Testis (tissue), 5 donors: ENCODE measurements around the gene CFAP69. TPM values are rescaled to one million over a fixed set of nuclear protein-coding genes. Genes with fewer than 3 reads are reported as not detected.

Source experiments
- DNase-seq: peaks from one replicate; pipeline ENCODE4 v3.0.0-alpha.2; 2019
- H3K27ac ChIP-seq, 2 donors: fragments of 200-600 bp; sonication (generic); one replicate each; pipeline ENCODE4 v1.5.1; 2019
- H3K27me3 ChIP-seq: fragments of 200-600 bp; sonication (generic); one replicate; pipeline ENCODE4 v1.5.1; 2019
- H3K36me3 ChIP-seq: fragments of 200-600 bp; sonication (generic); one replicate; pipeline ENCODE4 v1.5.1; 2017; ENCODE audit warnings: low read depth; ENCODE audit errors: missing control alignments
- H3K4me1 ChIP-seq: fragments of 200-600 bp; sonication (generic); one replicate; pipeline ENCODE4 v1.5.1; 2019
- H3K4me3 ChIP-seq, 2 donors: fragments of 200-600 bp; sonication (generic); one replicate each; pipeline ENCODE4 v1.5.1; 2017 to 2019
- H3K9me3 ChIP-seq: fragments of 200-600 bp; sonication (generic); one replicate; pipeline ENCODE4 v1.5.1; 2017
- CTCF ChIP-seq, 3 experiments: fragments of 450-650 bp in 2 of 3; fragments of 200-600 bp in 1 of 3; sonication (generic) in 1 of 3; IDR thresholded peaks; one replicate each; pipeline ENCODE4 v1.5.1; 2016 to 2019; ENCODE audit warnings: antibody characterized with exemption in 3 of 3, mild to moderate bottlenecking in 2 of 3, moderate library complexity in 1 of 3
- POLR2A ChIP-seq: fragments of 450-650 bp; IDR thresholded peaks from one replicate; pipeline ENCODE4 v1.6.1; 2017; ENCODE audit warnings: antibody characterized with exemption, mild to moderate bottlenecking, moderate library complexity
- WGBS, 2 donors: methylation state at CpG; one replicate each; pipeline ENCODE4 v1.1.5; 2018; 5-methylcytosine and 5-hydroxymethylcytosine counted together
- intact Hi-C: fragments of 100-400 bp; cut with DNase I; formaldehyde crosslinking; loops from one replicate; pipeline ENCODE4 v1.15.1; 2023; ENCODE audit warnings: low total_unique reads
- long read RNA-seq, 2 donors: transcript quantifications; one replicate each; lab custom pipeline, GENCODE V29; 2026
- polyA plus RNA-seq: library from polyadenylated mRNA; stranded (reverse); fragments of 350-450 nt; fragmentation: Illumina TruSeq; extraction: RNeasy Lipid Tissue Mini Kit (QIAGEN cat#74804); gene quantifications from one replicate; pipeline ENCODE4 v1.2.3, GENCODE V29; 2014; ENCODE audit warnings: low read depth, low replicate concordance; ENCODE audit not compliant: insufficient read depth
- total RNA-seq, 2 donors: library from RNA; depleted of rRNA; stranded (reverse); fragments of >200 nt; gene quantifications; one replicate each; pipeline ENCODE4 v1.2.3, GENCODE V29; 2016

CFAP69 gene
- total RNA-seq = 10 to 100 TPM in 1 of 2 donors, 1 to 10 TPM in 1; 8.7 to 18.0 TPM
- polyA plus RNA-seq = 9.0 TPM
- long read RNA-seq, donor 1 = 0 reads
- long read RNA-seq, donor 2 = 0 reads

GRCh38 chr7:90244909-90245851, at the start of gene CFAP69:
TSS of gene CFAP69 (plus strand) at chr7:90245174. CDS start at chr7:90245425, 251 bp downstream.
- WGBS, 2 donors = 1 to 2% methylated on average over 50 to 59 of the region's 59 CpGs
- Histone ChIP-seq H3K27ac (no peak within 1 kb of the TSS), H3K4me1 (peaks cover 4% of the 10 kb centered on the region), H3K9me3 (no peaks in the 10 kb centered on the region), H3K36me3 (no peaks in the 10 kb centered on the region), H3K4me3 (peak within 1 kb of the TSS; percentile 88 to 97), H3K27me3 (no peaks in the 10 kb centered on the region)
- peak; percentile 95 for DNase-seq
- TF ChIP-seq CTCF (IDR thresholded peaks at IDR 0.05) (peak in 1 of 3 experiments; percentile 39), POLR2A (no peak)
- intact Hi-C loops = no loop called here

DNA sequence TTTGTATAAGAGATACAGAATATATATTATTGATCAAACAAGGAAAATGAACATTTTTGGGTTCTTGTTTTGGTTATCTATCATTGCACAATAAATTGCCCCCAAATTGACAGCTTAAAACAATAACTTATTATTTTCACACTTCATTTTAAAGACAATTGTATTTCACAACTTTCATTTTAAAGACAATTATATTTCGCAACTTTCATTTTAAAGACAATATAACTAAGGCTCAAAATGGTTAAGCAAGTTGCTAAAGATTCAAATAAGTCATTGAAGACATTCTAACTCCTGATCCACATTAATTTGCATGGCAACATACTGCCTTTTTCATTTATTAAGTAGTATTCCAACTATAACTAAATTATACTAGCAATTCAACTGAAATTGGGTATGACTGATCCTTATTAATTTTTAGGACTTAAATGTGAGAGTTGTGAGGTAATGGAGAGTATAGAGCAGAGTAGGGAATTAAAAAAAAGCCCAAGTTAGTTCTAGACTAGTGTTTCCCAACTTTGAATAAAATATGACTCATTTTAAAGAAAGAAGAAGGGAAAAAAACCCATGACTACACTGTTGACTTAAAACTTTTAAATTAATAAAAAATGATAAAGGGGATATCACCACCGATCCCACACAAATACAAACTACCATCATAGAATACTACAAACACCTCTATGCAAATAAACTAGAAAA, 43.3 kb upstream of the CFAP69 start:
- TF ChIP-seq CTCF (IDR thresholded peaks at IDR 0.05) = no peak
- no peak for TF ChIP-seq POLR2A
- H3K9me3 ChIP-seq = no peaks in the 10 kb centered on the region
- no peak overlapping the region for H3K27ac ChIP-seq
- no peak for DNase-seq
- H3K27me3 ChIP-seq = no peaks in the 10 kb centered on the region
- H3K4me1 ChIP-seq = no peaks in the 10 kb centered on the region
- H3K4me3 ChIP-seq = no peak overlapping the region
- intact Hi-C loops = no loop called here
- no peaks in the 10 kb centered on the region for H3K36me3 ChIP-seq
- WGBS, 2 donors = 91 to 93% methylated on average over 2 of the region's 2 CpGs

GRCh38 chr7:90207956-90208355, 37.0 kb upstream of the CFAP69 start:
- no peak for DNase-seq
- no peaks in the 10 kb centered on the region for H3K36me3 ChIP-seq
- no peak for TF ChIP-seq CTCF (IDR thresholded peaks at IDR 0.05)
- no peak for TF ChIP-seq POLR2A
- no peak overlapping the region for H3K4me3 ChIP-seq
- no peak overlapping the region for H3K27ac ChIP-seq
- no peaks in the 10 kb centered on the region for H3K27me3 ChIP-seq
- H3K4me1 ChIP-seq = no peaks in the 10 kb centered on the region
- H3K9me3 ChIP-seq = no peaks in the 10 kb centered on the region
- WGBS, 2 donors = 95 to 100% methylated on average over 1 of the region's 1 CpG
- intact Hi-C loops = no loop called here

DNA sequence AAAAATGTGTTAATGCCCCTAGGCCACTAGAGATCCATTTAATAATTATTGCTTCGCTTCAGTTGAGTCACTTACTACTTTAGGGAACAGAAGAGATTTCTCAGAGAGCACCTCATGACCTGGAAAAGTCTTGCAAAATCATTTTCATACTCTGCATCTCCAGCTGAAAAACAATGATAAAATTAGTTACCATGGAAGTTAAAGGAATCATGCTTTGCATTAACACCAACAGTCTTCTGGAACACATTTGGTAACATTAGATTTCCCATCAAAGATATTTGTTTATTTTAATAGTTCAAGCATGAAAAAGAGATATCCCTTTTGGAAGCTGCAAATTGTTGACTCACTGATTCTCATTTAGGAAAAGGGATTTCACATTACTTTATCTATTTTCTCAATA, 35.2 kb upstream of the CFAP69 start:
- Histone ChIP-seq H3K27ac (no peak overlapping the region), H3K27me3 (no peaks in the 10 kb centered on the region), H3K4me3 (no peak overlapping the region), H3K36me3 (no peaks in the 10 kb centered on the region), H3K4me1 (no peaks in the 10 kb centered on the region), H3K9me3 (no peaks in the 10 kb centered on the region)
- DNase-seq = no peak
- 81 to 94% methylated on average over 1 of the region's 1 CpG for WGBS, 2 donors
- intact Hi-C loops = no loop called here
- TF ChIP-seq POLR2A (no peak), CTCF (IDR thresholded peaks at IDR 0.05) (no peak)
